HG03565 (cell line): ENCODE measurements around the gene HSPB6.
"Not testable (repeated sequence)": the region's sequence is repeated elsewhere in the genome, so short reads cannot be mapped to it uniquely, and the experiment has no call there.

Source experiments
- ATAC-seq: cut with Tn5 transposase; IDR thresholded peaks from one replicate; pipeline ENCODE4 v1.9.1; 2021; ENCODE audit warnings: mild to moderate bottlenecking, moderate library complexity; ENCODE audit not compliant: unreplicated experiment

Gene HSPB6

GRCh38 chr19:35786299-35787160, 29.7 kb upstream of the HSPB6 start:
- ATAC-seq, result no peak

- ATAC-seq, result no peak
Observed at GRCh38 chr19:35785339-35785627, 28.5 kb upstream of the HSPB6 start.

DNA sequence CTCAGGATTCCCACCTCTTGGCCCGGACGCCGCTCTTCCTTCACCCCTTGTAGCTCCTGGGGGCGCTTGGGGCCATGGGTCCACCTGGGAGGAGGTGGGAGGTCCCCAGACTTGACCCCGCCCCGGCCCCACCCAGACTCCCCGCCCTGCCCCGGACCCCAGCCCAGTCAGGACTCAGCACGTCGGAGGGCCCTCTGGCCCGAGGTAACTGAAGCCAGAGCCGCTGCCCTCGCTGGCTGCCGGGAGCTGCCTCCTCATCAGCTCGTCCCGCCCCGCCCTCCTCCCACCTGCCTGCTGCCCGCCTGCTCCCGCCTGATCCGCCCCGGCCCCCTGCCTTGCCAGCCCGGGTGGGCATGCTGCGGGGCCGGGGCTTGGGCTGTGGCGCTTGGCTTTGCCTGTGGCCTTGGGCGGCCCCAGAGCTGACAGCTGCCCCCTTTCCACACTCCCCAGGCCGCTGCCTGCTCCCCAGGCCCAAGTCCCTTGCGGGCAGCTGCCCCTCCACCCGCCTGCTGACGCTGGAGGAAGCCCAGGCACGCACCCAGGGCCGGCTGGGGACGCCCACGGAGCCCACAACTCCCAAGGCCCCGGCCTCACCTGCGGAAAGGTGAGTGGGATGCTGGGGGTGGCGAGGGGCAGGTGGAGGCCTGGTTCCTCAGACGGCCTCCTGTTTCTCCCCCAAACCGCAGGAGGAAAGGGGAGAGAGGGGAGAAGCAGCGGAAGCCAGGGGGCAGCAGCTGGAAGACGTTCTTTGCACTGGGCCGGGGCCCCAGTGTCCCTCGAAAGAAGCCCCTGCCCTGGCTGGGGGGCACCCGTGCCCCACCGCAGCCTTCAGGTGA, 27.9 kb upstream of the HSPB6 start:
- no peak for ATAC-seq

DNA sequence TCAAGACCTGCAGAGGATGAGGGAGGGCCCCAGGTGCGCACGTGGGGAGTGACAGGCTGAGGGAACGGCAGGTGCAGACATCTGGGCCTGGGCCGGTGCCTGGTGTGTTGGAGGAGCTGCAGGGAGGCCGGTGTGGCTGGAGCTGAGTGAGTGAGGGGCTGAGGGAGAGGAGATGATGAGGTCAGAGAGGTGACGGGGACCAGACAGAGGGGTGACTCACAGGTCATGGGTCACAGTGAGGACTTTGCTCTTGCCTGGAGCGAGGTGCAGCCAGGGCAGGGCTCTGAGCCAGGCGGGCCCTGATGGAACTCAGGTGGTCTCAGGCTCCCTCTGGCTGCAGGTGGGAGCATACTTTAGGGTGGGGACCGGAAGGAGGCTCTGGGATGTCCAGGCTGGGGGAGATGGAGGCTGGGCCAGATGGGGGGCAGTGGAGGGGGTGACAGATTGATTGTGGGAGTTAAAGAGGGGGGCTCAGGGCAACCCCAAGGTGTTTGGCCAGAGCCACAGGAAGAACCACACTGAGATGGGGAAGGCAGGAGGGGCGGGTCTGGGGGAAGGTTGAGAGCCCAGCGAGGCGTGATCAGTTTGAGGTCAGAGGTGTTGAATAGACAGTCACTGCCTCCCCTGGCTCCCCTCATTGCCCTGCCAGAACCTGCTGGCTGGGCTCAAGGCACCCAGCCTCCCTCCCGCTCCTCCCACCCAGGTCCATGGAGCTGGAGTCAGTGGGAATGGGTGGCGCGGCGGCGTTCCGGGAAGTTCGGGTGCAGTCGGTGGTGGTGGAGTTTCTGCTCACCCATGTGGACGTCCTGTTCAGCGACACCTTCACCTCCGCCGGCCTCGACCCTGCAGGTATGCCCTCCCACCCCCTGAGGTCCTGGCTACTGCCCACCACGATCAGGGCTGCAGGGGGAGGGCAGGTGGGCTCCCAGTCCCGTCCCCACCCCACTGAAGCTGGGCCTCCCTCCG, 26.9 kb upstream of the HSPB6 start:
- ATAC-seq, result no peak

DNA sequence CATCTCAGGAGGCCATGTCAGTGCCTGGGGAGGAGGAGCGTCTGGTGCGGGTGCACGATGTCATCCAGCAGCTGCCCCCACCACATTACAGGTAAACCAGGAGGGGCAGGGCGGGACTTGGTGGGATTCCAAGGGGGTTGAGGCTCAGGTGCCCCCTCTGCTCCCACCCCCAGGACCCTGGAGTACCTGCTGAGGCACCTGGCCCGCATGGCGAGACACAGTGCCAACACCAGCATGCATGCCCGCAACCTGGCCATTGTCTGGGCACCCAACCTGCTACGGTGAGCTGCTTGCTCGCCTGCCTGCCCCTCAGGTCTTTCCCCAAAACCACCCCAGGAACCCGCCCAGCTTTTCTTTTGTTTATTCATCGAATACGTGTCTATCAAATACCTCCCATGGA, 25.8 kb upstream of the HSPB6 start:
- ATAC-seq, result no peak

- no peak for ATAC-seq
Observed at GRCh38 chr19:35781650-35782049, 24.8 kb upstream of the HSPB6 start.

GRCh38 chr19:35780717-35781116, 23.9 kb upstream of the HSPB6 start:
- no peak for ATAC-seq

- ATAC-seq, result no peak
Observed at GRCh38 chr19:35780058-35780457, 23.2 kb upstream of the HSPB6 start.

DNA sequence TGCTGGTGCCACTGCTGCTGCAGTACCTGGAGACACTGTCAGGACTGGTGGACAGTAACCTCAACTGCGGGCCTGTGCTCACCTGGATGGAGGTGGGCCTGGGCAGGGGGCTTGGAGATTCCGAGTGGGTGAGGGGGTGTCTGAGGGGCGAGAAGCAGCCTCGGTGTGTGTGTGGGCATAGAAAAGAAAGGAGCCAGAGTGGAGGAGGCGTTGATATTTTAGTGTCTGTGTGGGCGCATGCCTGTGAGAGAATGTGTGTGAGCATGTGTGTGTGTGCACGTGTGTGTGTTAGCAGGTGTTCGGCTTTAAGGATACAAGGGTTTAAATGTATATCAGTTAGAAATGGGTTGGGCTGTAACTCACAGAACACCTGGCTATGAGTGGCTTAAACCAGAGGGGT, 22.2 kb upstream of the HSPB6 start:
- no peak for ATAC-seq

DNA sequence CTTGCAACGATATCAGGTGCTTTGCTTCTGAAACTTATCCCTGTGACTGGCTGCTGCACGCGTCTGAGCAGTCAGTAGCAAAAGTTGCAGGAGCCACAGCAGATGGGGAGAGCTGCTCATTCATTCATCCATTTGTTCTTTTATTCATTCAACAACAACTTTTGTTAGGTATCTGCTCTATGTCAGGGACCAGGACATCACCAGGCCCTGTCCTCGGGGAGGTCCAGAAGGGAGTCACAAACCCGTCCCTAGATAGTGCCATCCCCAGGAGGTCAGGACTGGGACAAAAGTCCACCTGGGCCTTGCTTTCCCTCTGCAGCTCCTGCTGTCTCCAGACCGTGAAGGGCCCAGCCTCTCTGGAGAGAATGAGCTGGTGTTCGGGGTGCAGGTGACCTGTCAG, 21.1 kb upstream of the HSPB6 start:
- ATAC-seq, result no peak

DNA sequence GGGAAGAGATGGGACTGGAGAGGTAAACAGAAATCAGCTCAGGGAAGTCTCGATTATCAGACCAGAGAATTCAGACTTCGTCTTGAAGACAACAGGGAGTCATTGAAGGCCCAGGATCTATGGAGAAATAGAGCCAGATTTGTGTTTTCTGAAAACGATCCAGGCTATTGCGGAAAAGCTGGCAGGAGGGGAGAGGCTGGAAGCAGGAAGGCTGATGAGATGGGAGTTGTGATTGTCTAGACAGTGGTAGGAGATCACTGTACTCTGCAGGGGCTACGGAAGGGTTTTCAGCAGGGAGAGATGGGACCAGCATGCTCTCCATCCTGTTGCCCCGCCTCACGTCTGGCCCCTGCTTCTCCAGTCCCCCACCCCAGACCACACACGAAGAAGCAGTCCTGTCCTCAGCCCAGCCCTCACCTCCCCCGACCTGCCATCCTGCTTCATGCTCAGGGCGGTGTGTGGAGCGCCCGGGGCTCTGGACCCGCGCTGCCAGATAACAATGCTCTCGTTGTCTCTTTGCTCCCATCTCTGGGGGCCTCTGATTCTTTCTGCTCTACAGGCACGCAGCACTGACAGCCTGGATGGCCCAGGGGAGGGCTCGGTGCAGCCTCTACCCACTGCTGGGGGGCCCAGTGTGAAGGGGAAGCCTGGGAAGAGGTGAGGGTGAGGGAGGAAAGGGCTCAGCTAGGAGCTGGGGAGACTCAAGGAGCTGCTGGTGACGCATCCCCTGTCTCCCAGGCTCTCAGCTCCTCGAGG, 20.4 kb upstream of the HSPB6 start:
- no peak for ATAC-seq

DNA sequence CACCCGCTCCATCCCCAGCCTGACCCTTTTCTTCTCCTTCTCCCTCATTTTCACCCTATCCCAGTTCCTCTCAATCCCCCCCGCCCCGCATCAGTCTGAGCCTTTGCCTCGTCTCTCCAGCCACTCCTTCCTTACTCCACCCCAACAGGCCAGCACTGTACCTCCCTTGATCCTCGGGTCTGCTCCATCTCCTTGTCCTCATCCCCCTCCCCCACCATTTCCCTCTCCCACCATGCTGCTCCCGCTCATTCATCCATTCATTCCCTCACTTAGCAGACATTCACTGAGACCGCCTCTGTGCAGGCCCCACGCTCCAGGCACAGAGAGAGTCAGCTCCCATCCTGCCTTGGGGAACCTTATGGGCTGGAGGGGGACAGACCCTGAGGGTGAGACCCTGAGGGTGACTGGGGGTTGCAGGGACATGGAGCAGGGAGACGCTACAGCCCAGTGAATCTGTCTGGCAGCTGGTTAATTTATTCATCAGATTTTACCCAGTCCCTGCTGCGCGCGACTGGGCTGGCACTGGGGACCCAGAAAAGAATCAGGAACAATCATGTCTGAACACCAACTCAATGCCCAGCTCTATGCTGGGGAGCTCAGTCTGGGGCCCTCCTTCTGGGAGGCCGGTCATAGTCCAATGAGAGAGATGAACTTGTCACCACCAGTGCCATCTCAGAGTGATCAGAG, 19.4 kb upstream of the HSPB6 start:
- no peak for ATAC-seq

- peak; percentile 92 for ATAC-seq
Observed at GRCh38 chr19:35775298-35776101, 18.7 kb upstream of the HSPB6 start, which contains the start of gene ARHGAP33. ARHGAP33 (plus strand) TSS chr19:35775564; CDS start chr19:35775659, 95 bp downstream.

DNA sequence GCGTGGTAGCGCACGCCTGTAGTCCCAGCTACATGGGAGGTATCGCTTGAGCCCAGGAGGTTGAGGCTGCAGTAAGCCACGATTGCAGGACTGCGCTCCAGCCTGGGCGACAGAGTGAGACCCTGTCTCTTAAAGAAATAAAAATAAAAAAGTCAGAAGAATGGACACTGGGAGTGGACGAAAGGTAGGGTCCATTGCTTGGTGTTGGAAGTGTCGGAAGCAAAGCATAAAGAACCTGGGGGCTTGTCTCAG, 18.1 kb upstream of the HSPB6 start:
- ATAC-seq, result no peak

DNA sequence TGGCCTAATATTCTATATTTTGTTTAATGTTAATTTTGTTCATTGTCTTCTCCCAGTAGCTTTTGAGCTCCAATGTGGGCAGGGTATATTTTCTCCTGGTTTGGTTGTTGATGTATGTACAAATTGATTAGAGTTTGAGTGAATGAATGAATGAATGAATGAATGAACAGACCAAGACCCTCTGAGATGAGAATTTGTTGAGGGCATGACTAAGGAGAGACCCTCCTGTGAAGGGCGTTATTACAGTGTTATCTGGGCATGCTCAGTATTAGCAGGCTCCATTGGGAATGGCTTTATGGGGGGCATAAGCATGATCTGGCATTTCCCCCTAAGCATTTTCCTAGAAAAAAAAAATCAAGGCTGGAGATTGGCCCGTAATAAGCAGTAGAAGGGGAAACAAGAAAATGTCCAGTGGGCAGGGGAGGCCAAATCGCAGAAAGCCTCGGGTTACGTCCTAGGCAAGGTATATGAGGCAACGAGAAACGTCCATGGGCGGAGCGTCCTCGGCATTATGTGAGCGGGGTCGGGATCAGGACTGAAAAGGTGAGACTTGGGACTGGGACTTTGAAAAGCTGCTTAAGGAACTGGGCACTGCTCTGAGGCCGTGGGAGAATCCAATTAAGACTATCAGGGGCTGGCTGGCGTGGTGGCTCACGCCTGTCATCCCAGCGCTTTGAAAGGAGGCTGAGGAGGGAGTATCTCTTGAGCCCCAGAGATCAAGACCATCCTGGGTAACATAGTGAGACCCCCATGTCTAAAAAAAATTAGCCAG, 17.6 kb upstream of the HSPB6 start:
- ATAC-seq, result no peak

DNA sequence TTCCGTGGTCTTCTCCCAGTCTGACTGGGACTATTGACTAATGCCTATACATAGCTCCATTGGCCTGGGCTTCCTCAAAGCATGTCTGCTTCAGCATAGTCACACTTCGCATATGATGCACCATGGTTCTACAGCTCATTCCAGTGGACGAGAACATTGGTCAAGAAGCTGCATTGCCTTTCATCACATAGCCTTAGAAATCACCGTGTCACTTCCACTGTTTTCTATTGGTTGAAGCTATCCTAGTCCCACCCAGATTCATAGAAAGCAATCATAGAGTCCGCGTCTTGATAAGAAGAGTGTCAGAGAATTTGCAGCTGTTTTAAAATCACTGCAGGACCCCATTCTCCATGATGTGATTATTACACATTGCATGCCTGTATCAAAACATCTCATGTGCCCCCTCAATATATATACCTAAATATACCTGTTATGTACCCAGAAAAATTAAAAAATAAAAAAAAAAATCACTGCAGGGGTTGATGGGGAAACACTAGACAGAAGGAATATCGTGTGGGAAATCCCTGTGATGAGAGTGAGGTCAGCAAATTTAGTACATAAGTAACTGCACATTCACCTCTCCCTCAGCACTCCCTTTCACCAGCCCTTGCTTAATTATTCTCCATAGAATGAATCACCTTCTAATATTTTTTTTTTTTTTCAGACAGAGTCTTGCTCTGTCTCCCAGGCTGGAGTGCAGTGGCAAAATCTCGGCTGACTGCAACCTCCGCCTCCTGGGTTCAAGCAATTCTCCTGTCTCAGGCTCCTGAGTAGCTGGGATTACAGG, 16.4 kb upstream of the HSPB6 start:
- no peak for ATAC-seq

GRCh38 chr19:35772362-35772761, 15.5 kb upstream of the HSPB6 start:
- ATAC-seq, result not testable (repeated sequence)

DNA sequence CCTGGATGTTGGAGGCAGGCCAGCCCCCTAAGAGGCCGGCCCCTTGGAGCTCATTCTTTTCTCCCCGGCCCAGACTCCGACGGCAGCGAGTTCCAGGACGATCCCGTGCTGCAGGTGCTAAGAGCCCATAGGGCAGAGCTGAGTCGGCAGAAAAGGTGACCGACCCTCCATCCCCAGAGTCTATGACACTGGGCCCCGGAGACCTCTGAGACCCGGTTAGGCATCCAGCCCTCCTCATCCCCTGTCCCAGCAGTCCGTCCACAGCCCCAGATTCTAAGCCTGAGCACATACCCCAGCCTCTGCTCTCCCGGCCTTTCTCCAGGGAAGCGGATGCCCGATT, 11.2 kb upstream of the HSPB6 start:
- ATAC-seq, result no peak
